IPS DF 6.9 (cell line): ENCODE results near the gene CHGA.

Experiments used
- DNase-seq: peaks from one replicate; pipeline ENCODE4 v3.0.0-alpha.2; 2013; ENCODE audit warnings: low read depth, low spot score
- H3K27ac ChIP-seq: one replicate; pipeline ENCODE4 v1.5.1; 2013; ENCODE audit warnings: low read length, control low read depth
- H3K27me3 ChIP-seq: 2 replicates; pipeline ENCODE4 v1.6.1; 2013; ENCODE audit warnings: mild to moderate bottlenecking, low read length; ENCODE audit not compliant: control insufficient read depth, insufficient read depth
- H3K36me3 ChIP-seq: 2 replicates; pipeline ENCODE4 v1.6.1; 2013; ENCODE audit warnings: low read length; ENCODE audit not compliant: control insufficient read depth, insufficient read depth
- H3K4me1 ChIP-seq: 2 replicates; pipeline ENCODE4 v1.6.1; 2013; ENCODE audit warnings: low read length; ENCODE audit not compliant: control insufficient read depth, insufficient read depth
- H3K4me3 ChIP-seq: 2 replicates; pipeline ENCODE4 v1.5.1; 2013; ENCODE audit warnings: mild to moderate bottlenecking, low read length
- H3K9me3 ChIP-seq: 2 replicates; pipeline ENCODE4 v1.6.1; 2013; ENCODE audit warnings: low read length, inconsistent platforms; ENCODE audit not compliant: control insufficient read depth, insufficient read depth
- WGBS: extraction: QIAGEN DNeasy Blood & Tissue Kit; methylation state at CpG from one replicate; pipeline ENCODE4 v1.1.7; 2013; ENCODE audit warnings: mixed read lengths, missing lambda C conversion rate; ENCODE audit not compliant: insufficient read length, insufficient coverage; 5-methylcytosine and 5-hydroxymethylcytosine counted together

The CHGA gene

GRCh38 chr14:92982956-92983355 lies 60.0 kb downstream of the CHGA start:
- Histone ChIP-seq H3K9me3 (no peaks in the 10 kb centered on the region), H3K36me3 (no peaks in the 10 kb centered on the region), H3K4me3 (no peak overlapping the region), H3K4me1 (no peaks in the 10 kb centered on the region), H3K27ac (no peak overlapping the region), H3K27me3 (no peaks in the 10 kb centered on the region)
- no CpG with 5 or more reads among the region's 8 CpGs for WGBS
- DNase-seq: no peak

- WGBS: no CpG with 5 or more reads among the region's 5 CpGs
These were observed 61.3 kb downstream of the CHGA start for GRCh38 chr14:92984082-92984788.

More at GRCh38 chr14:92984082-92984788, 61.3 kb downstream of the CHGA start:
- no peaks in the 10 kb centered on the region for H3K36me3 ChIP-seq
- no peaks in the 10 kb centered on the region for H3K4me1 ChIP-seq
- DNase-seq: no peak
- no peaks in the 10 kb centered on the region for H3K9me3 ChIP-seq
- H3K4me3 ChIP-seq: no peak overlapping the region
- no peak overlapping the region for H3K27ac ChIP-seq
- H3K27me3 ChIP-seq: no peaks in the 10 kb centered on the region
